HepG2 (cell line): ENCODE data around the gene JSRP1. TPM values are rescaled to one million over a fixed set of nuclear protein-coding genes. Genes with fewer than 3 reads are reported as not detected.
A peak's percentile ranks its signal among the peaks of the same experiment; 100 is the strongest.

Experiments used
- CENPX ChIP-seq: sonication (generic); formaldehyde crosslinking; IDR thresholded peaks from 2 replicates; pipeline ENCODE4 v1.9.0; 2021; ENCODE audit warnings: mild to moderate bottlenecking, missing genetic modification reagents, moderate library complexity
- E2F1 ChIP-seq: sonication (generic); formaldehyde crosslinking; IDR thresholded peaks from 2 replicates; pipeline ENCODE4 v1.5.0; 2020; ENCODE audit warnings: missing genetic modification reagents
- IKZF4 ChIP-seq: sonication (generic); formaldehyde crosslinking; IDR thresholded peaks from 2 replicates; pipeline ENCODE4 v1.5.1; 2020; ENCODE audit warnings: borderline replicate concordance, mild to moderate bottlenecking, low read depth, missing genetic modification reagents; ENCODE audit errors: not compliant biosample characterization
- MBD4 ChIP-seq: IDR thresholded peaks from 2 replicates; pipeline ENCODE4 v1.6.1; 2012; ENCODE audit warnings: low read length, inconsistent platforms, borderline replicate concordance
- NFKB2 ChIP-seq: sonication (generic); formaldehyde crosslinking; IDR thresholded peaks from 2 replicates; pipeline ENCODE4 v1.4.0; 2020; ENCODE audit warnings: missing genetic modification reagents, borderline replicate concordance
- NKX3-1 ChIP-seq: sonication (generic); formaldehyde crosslinking; IDR thresholded peaks from 2 replicates; pipeline ENCODE4 v1.5.0; 2020; ENCODE audit warnings: missing genetic modification reagents
- RBFOX2 ChIP-seq: fragments of 200-400 bp; formaldehyde crosslinking; IDR thresholded peaks from 2 replicates; pipeline ENCODE4 v1.6.1; 2017; ENCODE audit warnings: low read depth, mild to moderate bottlenecking, low read length
- TFDP2 ChIP-seq: sonication (generic); formaldehyde crosslinking; IDR thresholded peaks from 2 replicates; pipeline ENCODE4 v1.4.0; 2020; ENCODE audit warnings: missing genetic modification reagents
- THAP11 ChIP-seq: IDR thresholded peaks from 2 replicates; pipeline ENCODE4 v1.6.1; 2016; ENCODE audit warnings: missing biosample characterization, missing genetic modification reagents
- ZFP36 ChIP-seq: fragments of 150-350 bp; IDR thresholded peaks from 2 replicates; pipeline ENCODE4 v1.6.1; 2018; ENCODE audit warnings: borderline replicate concordance, low read length, low read depth; ENCODE audit not compliant: partially characterized antibody
- ZNF512 ChIP-seq: sonication (generic); formaldehyde crosslinking; IDR thresholded peaks from 2 replicates; pipeline ENCODE4 v1.4.0; 2020; ENCODE audit warnings: mild to moderate bottlenecking, missing genetic modification reagents
- ZNF687 ChIP-seq: sonication (generic); formaldehyde crosslinking; IDR thresholded peaks from 2 replicates; pipeline ENCODE4 v1.5.1; 2020; ENCODE audit warnings: mild to moderate bottlenecking, missing genetic modification reagents, moderate library complexity
- polyA plus RNA-seq, 8 experiments: library from polyadenylated mRNA; depleted of rRNA in 3 of 8; stranded (reverse) in 7 of 8; unstranded in 1 of 8; fragments of >200 nt; fragmentation: Illumina TruSeq in 4 of 8; extraction: Trizol in 4 of 8; gene quantifications; 2 replicates each; pipeline versions ENCODE4 v1.2.1 to v1.2.3, GENCODE V29; 2011 to 2016; ENCODE audit warnings: low read depth in 4 of 8, missing spikeins in 1 of 8, mixed read lengths in 1 of 8; ENCODE audit not compliant: insufficient read depth in 1 of 8
- total RNA-seq, 5 experiments: library from RNA; depleted of rRNA; stranded (reverse); fragments of >200 nt; fragmentation: Illumina TruSeq; extraction: Trizol; gene quantifications; 2 replicates each; pipeline ENCODE4 v1.2.3, GENCODE V29; 2016; ENCODE audit warnings: low read depth in 1 of 5
- TF ChIP-seq, protein P1 (sequence below): sonication (generic); formaldehyde crosslinking; IDR thresholded peaks from 2 replicates; pipeline ENCODE4 v1.8.0; 2023; ENCODE audit warnings: mild to moderate bottlenecking, missing genetic modification reagents
- TF ChIP-seq, protein P2 (sequence below): IDR thresholded peaks from 2 replicates; pipeline ENCODE4 v1.6.1; 2016
- TF ChIP-seq, protein P3 (sequence below): IDR thresholded peaks from 2 replicates; pipeline ENCODE4 v1.6.1; 2016; ENCODE audit warnings: mild to moderate bottlenecking

The JSRP1 gene
- total and polyA plus RNA-seq, 2 of the 13 experiments (the other 11 are each of a cell fraction or from before 2014, with no cell fraction given) = 0.16 to 0.38 TPM

GRCh38 chr19:2273356-2274184 is 17.4 kb upstream of the JSRP1 start (continued):
- TF ChIP-seq ZNF687 (CRISPR knock-in tag) (peak; percentile 95), IKZF4 (no peak), E2F1 (CRISPR knock-in tag) (0 out of 2 replicates have a peak, but pooled peaks have one; percentile 62), TFDP2 (CRISPR knock-in tag) (peak; percentile 49), ZNF512 (no peak), CENPX (CRISPR knock-in tag) (no peak), RBFOX2 (peak; percentile 96), MBD4 (no peak), ZFP36 (no peak), THAP11 (CRISPR knock-in tag) (peak; percentile 85), NKX3-1 (CRISPR knock-in tag) (peak; percentile 25; the same call in 1 of the 2 replicates), NFKB2 (peak; percentile 74; the same call in 1 of the 2 replicates)
- TF ChIP-seq, protein P1, sequence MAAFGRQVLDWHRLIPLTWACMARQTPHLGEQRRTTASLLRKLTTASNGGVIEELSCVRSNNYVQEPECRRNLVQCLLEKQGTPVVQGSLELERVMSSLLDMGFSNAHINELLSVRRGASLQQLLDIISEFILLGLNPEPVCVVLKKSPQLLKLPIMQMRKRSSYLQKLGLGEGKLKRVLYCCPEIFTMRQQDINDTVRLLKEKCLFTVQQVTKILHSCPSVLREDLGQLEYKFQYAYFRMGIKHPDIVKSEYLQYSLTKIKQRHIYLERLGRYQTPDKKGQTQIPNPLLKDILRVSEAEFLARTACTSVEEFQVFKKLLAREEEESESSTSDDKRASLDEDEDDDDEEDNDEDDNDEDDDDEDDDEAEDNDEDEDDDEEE = peak; percentile 59; the same call in 1 of the 2 replicates
- TF ChIP-seq, protein P2, sequence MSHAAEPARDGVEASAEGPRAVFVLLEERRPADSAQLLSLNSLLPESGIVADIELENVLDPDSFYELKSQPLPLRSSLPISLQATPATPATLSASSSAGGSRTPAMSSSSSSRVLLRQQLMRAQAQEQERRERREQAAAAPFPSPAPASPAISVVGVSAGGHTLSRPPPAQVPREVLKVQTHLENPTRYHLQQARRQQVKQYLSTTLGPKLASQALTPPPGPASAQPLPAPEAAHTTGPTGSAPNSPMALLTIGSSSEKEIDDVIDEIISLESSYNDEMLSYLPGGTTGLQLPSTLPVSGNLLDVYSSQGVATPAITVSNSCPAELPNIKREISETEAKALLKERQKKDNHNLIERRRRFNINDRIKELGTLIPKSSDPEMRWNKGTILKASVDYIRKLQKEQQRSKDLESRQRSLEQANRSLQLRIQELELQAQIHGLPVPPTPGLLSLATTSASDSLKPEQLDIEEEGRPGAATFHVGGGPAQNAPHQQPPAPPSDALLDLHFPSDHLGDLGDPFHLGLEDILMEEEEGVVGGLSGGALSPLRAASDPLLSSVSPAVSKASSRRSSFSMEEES (CRISPR knock-in tag) = peak; percentile 23; the same call in 1 of the 2 replicates
- TF ChIP-seq, protein P3, sequence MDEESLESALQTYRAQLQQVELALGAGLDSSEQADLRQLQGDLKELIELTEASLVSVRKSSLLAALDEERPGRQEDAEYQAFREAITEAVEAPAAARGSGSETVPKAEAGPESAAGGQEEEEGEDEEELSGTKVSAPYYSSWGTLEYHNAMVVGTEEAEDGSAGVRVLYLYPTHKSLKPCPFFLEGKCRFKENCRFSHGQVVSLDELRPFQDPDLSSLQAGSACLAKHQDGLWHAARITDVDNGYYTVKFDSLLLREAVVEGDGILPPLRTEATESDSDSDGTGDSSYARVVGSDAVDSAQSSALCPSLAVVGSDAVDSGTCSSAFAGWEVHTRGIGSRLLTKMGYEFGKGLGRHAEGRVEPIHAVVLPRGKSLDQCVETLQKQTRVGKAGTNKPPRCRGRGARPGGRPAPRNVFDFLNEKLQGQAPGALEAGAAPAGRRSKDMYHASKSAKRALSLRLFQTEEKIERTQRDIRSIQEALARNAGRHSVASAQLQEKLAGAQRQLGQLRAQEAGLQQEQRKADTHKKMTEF = peak; percentile 79; the same call in 1 of the 2 replicates
